SH-SY5Y (cell line): Measurements from ENCODE around the gene PDGFRA.

ENCODE experiments used
- GATA2 ChIP-seq: IDR thresholded peaks from 2 replicates; pipeline ENCODE4 v1.6.1; 2011; ENCODE audit warnings: mild to moderate bottlenecking, low read depth, low read length
- GATA3 ChIP-seq: IDR thresholded peaks from 2 replicates; pipeline ENCODE4 v1.6.1; 2011; ENCODE audit warnings: low read depth, mild to moderate bottlenecking, low read length, moderate library complexity

DNA sequence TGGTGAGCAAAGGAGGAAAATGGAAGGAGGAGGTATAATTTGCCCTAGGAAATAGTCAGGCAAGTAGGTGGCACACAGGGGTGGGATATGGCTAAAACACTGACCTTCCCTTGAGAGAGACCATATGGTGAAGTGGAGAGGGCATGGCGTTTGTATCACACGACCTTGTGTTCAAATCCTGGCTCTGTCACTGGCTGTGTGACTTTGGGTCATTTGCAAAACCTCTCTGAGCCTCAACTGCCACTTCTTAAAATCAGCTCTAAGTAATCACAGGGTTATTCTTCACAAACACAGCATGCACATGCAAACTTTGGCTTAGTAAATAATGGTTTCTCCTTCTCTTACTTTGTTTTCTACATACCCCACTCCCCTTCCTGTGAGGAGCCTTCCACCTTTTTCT, 8.7 kb downstream of the PDGFRA start:
- no peak for TF ChIP-seq GATA2
- no peak for TF ChIP-seq GATA3
